CD8-positive, alpha-beta memory T cell (primary cell): ENCODE results near the gene PDZK1IP1. TPM values are rescaled to one million over a fixed set of nuclear protein-coding genes. Genes with fewer than 3 reads are reported as not detected.
A peak's percentile ranks its signal among the peaks of the same experiment; 100 is the strongest.

ENCODE experiments used
- CTCF ChIA-PET: fragments of 350-600 bp; sonication (Branson Sonifier 250); formaldehyde crosslinking; loops from one replicate; lab custom pipeline; 2021; ENCODE audit warnings: antibody characterized with exemption; lab: Charles Lee
- POLR2A ChIA-PET: fragments of 350-600 bp; sonication (Branson Sonifier 250); formaldehyde crosslinking; loops from one replicate; lab custom pipeline; 2021; ENCODE audit warnings: antibody characterized with exemption; lab: Charles Lee
- DNase-seq, 5 donors: peaks; one replicate each; pipeline versions ENCODE4 v3.0.0 to v3.0.0-alpha.2; 2020 to 2022; ENCODE audit warnings: mixed read lengths in 1 of 5
- H3K27ac ChIP-seq: one replicate; pipeline ENCODE4 v1.7.0; 2013; ENCODE audit warnings: low read depth, mild to moderate bottlenecking, low read length, moderate library complexity
- H3K27me3 ChIP-seq: 2 replicates; pipeline ENCODE4 v1.7.0; 2013; ENCODE audit warnings: low read length, mild to moderate bottlenecking; ENCODE audit not compliant: insufficient read depth, poor library complexity, severe bottlenecking
- H3K36me3 ChIP-seq: 2 replicates; pipeline ENCODE4 v1.7.0; 2013; ENCODE audit warnings: mild to moderate bottlenecking, low read length, moderate library complexity; ENCODE audit not compliant: insufficient read depth
- H3K4me1 ChIP-seq: 2 replicates; pipeline ENCODE4 v1.7.0; 2013; ENCODE audit warnings: mild to moderate bottlenecking, low read length, moderate library complexity; ENCODE audit not compliant: insufficient read depth
- H3K4me3 ChIP-seq: 2 replicates; pipeline ENCODE4 v1.7.0; 2013; ENCODE audit warnings: mild to moderate bottlenecking, low read length
- H3K9me3 ChIP-seq: 2 replicates; pipeline ENCODE4 v1.7.0; 2013; ENCODE audit warnings: mild to moderate bottlenecking, low read length
- H3K27ac Mint-ChIP-seq, 8 donors: one replicate each; pipeline ENCODE4 v1.8.0; 2020 to 2021; ENCODE audit warnings: mixed read lengths in 8 of 8, mild to moderate bottlenecking in 6 of 8, inconsistent platforms in 3 of 8, moderate library complexity in 3 of 8
- H3K27me3 Mint-ChIP-seq, 2 donors: one replicate each; pipeline ENCODE4 v1.8.0; 2020 to 2021; ENCODE audit warnings: mixed read lengths in 2 of 2, mild to moderate bottlenecking in 1 of 2, moderate library complexity in 1 of 2
- H3K36me3 Mint-ChIP-seq, 3 donors: one replicate each; pipeline ENCODE4 v1.8.0; 2020 to 2021; ENCODE audit warnings: mixed read lengths in 3 of 3, inconsistent platforms in 1 of 3, mild to moderate bottlenecking in 1 of 3
- H3K4me1 Mint-ChIP-seq, 3 donors: one replicate each; pipeline ENCODE4 v1.8.0; 2020 to 2021; ENCODE audit warnings: mixed read lengths in 3 of 3, inconsistent platforms in 1 of 3, mild to moderate bottlenecking in 1 of 3
- H3K4me3 Mint-ChIP-seq, 7 donors: one replicate each; pipeline ENCODE4 v1.8.0; 2020 to 2021; ENCODE audit warnings: mixed read lengths in 7 of 7, mild to moderate bottlenecking in 6 of 7, moderate library complexity in 4 of 7, inconsistent platforms in 2 of 7
- H3K9me3 Mint-ChIP-seq, 5 donors: one replicate each; pipeline ENCODE4 v1.8.0; 2020 to 2022; ENCODE audit warnings: mixed read lengths in 5 of 5, mild to moderate bottlenecking in 3 of 5, moderate library complexity in 2 of 5, inconsistent platforms in 1 of 5
- polyA plus RNA-seq: library from polyadenylated mRNA; unstranded; fragments of 300-500 nt; fragmentation: Illumina TruSeq; gene quantifications from one replicate; pipeline ENCODE4 v1.2.3, GENCODE V29; 2021
- total RNA-seq, 2 experiments: library from RNA; stranded (reverse); gene quantifications; one replicate each; pipeline ENCODE4 v1.2.3, GENCODE V29; 2021

The PDZK1IP1 gene
- total and polyA plus RNA-seq, 3 experiments from 2014 or later, result not detected

DNA sequence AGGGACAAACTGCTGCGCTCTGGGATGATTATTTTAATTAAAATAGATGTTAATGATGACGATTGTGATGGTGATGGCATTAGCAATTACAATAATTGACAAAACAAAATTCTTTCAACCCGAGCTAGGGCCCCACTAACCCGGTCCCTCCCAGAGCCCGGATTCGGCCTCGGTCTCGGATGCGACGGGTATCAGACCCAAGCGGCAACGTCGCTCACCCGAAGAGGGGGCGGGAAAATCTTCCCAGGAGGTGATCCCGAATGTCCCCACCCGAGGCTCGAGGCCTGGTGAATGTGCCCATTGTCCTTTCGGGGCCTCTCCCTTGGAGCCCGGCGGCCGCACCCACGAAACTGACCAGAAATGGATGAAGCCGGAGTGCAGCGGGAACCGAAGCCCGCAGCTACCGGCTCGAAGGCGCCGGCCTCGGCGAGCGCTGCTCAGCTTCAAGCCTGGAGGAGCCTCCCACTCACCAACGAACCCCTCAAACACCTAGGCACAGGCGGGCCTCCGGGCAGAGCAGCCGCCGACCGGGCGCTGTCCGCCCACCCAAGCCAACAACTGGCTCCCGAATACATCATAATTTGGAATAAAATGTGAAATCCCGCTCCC, 41.0 kb upstream of the PDZK1IP1 start:
- H3K36me3 ChIP-seq, result no peaks in the 10 kb centered on the region
- H3K4me3 ChIP-seq, result peak overlapping the region; percentile 45
- H3K36me3 Mint-ChIP-seq, result peaks cover 0 to 3% (median 0%) of the 10 kb centered on the region in 3 donors
- CTCF ChIA-PET, result no interaction called here
- peaks cover 63 to 85% of the 10 kb centered on the region in 2 donors for H3K27me3 Mint-ChIP-seq
- H3K4me1 Mint-ChIP-seq, result peaks cover 27 to 40% (median 39%) of the 10 kb centered on the region in 3 donors
- no peak for DNase-seq
- peak overlapping the region; percentile 85 for H3K27ac ChIP-seq
- H3K27ac Mint-ChIP-seq, result peak overlapping the region in 1 of 8 donors; percentile 52
- peaks cover 0 to 3% (median 0%) of the 10 kb centered on the region in 5 donors for H3K9me3 Mint-ChIP-seq
- POLR2A ChIA-PET, result no interaction called here
- peaks cover 24% of the 10 kb centered on the region for H3K4me1 ChIP-seq
- H3K4me3 Mint-ChIP-seq, result peak overlapping the region in 5 of 7 donors; percentile 56 to 87 (median 83)
- peaks cover 57% of the 10 kb centered on the region for H3K27me3 ChIP-seq
- H3K9me3 ChIP-seq, result no peaks in the 10 kb centered on the region

DNA sequence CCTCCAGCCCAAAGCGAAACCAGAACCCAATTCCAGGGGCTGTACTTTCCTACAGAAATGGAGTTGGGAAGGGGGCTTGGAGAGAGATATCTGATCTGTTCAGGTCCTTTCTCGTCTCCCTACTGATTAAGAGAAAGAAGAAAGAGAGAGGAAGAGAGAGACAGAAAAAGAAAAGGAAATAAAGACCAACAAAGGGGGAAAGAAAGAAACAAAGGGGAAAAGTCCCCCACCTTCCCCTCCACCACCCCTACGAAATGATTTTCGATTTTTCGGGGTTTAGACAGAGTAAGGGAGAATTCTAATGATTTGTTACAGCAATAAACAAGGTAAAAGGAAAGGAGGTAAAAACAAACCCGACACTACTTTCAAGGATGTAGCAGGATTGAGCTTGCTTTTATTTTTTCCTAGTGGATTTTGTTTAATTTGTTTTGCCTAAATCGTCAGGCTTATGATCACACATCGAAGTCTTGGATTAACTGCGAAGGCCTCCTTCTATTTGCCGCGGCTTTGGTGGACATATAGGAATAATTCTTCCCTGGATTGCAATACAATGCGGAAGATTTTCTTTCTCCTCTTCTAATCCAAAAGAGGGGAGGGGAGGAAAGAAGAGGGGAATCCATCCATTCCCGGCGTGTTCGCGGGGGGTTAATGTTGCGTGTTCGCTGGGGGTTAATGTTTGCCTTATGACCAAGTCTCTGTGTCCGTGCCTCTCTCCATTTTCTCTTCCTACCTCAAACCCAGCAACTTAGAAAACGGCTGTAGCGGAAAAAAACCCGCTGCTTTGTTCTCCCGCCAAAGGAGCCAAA, 40.3 kb upstream of the PDZK1IP1 start:
- peak overlapping the region; percentile 85 for H3K27ac ChIP-seq
- Mint-ChIP-seq H3K27ac (peak overlapping the region in 2 of 8 donors; percentile 52 to 82), H3K9me3 (peaks cover 0 to 3% (median 0%) of the 10 kb centered on the region in 5 donors), H3K27me3 (peaks cover 63 to 84% of the 10 kb centered on the region in 2 donors), H3K36me3 (peaks cover 0 to 3% (median 0%) of the 10 kb centered on the region in 3 donors), H3K4me3 (peak overlapping the region; percentile 3 to 83 (median 48)), H3K4me1 (peaks cover 27 to 42% (median 40%) of the 10 kb centered on the region in 3 donors)
- no peak for DNase-seq
- peak overlapping the region; percentile 45 for H3K4me3 ChIP-seq
- ChIA-PET CTCF (no interaction called here), POLR2A (no interaction called here)
- H3K27me3 ChIP-seq, result peaks cover 57% of the 10 kb centered on the region
- no peaks in the 10 kb centered on the region for H3K9me3 ChIP-seq
- no peaks in the 10 kb centered on the region for H3K36me3 ChIP-seq
- H3K4me1 ChIP-seq, result peaks cover 24% of the 10 kb centered on the region

DNA sequence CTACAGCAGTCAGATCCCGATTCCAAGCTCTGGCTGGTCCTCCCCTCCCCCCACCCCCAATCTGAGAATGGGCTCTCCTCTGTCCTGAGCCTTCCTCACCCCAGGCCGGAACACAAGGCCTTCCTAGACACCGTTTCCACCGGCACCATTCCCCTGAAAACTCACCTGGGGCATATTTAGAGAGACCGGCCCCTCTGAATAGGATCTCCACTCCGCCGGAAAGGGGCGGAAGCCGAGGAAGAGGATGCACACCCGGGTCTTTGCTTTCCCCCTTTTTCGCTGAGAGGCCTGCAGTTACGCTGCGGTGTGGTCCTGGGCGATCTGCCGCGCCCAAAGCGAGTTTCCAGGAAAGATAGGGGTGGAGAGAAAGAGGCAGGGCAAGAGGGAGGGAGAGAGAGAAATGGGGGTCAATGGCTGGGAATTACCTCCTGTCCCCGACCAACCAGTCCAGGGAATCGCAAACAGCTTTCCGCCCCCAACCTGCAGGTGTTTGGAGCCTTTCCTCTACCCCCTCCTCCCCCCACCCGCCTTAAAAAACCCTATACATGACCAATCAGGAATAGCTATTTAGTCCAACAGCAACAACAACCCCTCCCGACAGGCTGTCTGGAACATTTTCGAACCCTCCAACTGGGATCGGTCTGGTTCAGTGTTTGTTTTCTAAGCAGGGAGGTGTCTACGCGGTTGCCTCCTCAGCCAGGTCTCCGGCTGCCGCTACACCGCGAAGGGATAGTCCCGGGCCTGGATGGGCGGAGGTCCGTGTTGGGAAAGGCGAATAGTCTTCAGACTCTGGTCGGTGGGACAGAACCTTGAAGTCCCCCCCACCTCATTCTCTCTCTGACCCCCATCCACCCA, 39.4 kb upstream of the PDZK1IP1 start:
- ChIA-PET POLR2A (no interaction called here), CTCF (interaction anchor here (1.5 kb wide), 1 partner anchor 9 kb away, joined by 4 read pairs; no protein-coding TSS in a partner anchor)
- H3K9me3 ChIP-seq, result no peaks in the 10 kb centered on the region
- H3K36me3 ChIP-seq, result no peaks in the 10 kb centered on the region
- peak overlapping the region; percentile 85 for H3K27ac ChIP-seq
- Mint-ChIP-seq H3K36me3 (peaks cover 0 to 3% (median 0%) of the 10 kb centered on the region in 3 donors), H3K9me3 (peaks cover 0 to 3% (median 0%) of the 10 kb centered on the region in 5 donors), H3K4me1 (peaks cover 27 to 42% (median 40%) of the 10 kb centered on the region in 3 donors), H3K4me3 (peak overlapping the region in 4 of 7 donors; percentile 20 to 48 (median 36)), H3K27ac (no peak overlapping the region), H3K27me3 (peaks cover 56 to 78% of the 10 kb centered on the region in 2 donors)
- H3K4me3 ChIP-seq, result no peak overlapping the region
- peaks cover 65% of the 10 kb centered on the region for H3K27me3 ChIP-seq
- peaks cover 24% of the 10 kb centered on the region for H3K4me1 ChIP-seq
- DNase-seq, result no peak

DNA sequence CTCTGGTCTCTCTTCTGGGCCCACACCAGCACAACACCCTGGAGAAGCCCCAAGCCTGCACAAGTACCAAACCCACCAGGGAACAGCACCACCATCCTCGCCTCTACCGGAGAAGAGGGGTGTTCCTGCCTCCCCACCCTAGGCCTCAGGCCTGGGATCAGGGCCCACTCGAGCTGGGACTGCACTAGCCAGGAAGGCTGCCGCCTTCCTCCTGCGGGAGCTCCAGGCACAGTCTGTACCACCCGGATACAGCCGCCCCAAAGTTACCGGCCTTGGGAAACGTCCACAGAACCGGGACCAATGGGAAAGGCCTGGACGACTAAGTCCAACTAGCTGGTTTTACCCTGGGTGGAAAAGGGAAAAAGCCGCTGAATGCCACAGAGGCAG, 38.8 kb upstream of the PDZK1IP1 start:
- H3K27ac ChIP-seq, result peak overlapping the region; percentile 85
- Mint-ChIP-seq H3K4me1 (peaks cover 27 to 42% (median 40%) of the 10 kb centered on the region in 3 donors), H3K4me3 (no peak overlapping the region), H3K36me3 (peaks cover 0 to 3% (median 0%) of the 10 kb centered on the region in 3 donors), H3K27ac (peak overlapping the region in 1 of 8 donors; percentile 34), H3K9me3 (peaks cover 0 to 3% (median 0%) of the 10 kb centered on the region in 5 donors), H3K27me3 (peaks cover 55 to 72% of the 10 kb centered on the region in 2 donors)
- POLR2A ChIA-PET, result no interaction called here
- no peak overlapping the region for H3K4me3 ChIP-seq
- no peak for DNase-seq
- peaks cover 24% of the 10 kb centered on the region for H3K4me1 ChIP-seq
- no peaks in the 10 kb centered on the region for H3K36me3 ChIP-seq
- peaks cover 68% of the 10 kb centered on the region for H3K27me3 ChIP-seq
- H3K9me3 ChIP-seq, result no peaks in the 10 kb centered on the region
- CTCF ChIA-PET, result interaction anchor here (1.5 kb wide), 2 partner anchors 9 to 35 kb away, joined by 4 read pairs; no protein-coding TSS in a partner anchor

DNA sequence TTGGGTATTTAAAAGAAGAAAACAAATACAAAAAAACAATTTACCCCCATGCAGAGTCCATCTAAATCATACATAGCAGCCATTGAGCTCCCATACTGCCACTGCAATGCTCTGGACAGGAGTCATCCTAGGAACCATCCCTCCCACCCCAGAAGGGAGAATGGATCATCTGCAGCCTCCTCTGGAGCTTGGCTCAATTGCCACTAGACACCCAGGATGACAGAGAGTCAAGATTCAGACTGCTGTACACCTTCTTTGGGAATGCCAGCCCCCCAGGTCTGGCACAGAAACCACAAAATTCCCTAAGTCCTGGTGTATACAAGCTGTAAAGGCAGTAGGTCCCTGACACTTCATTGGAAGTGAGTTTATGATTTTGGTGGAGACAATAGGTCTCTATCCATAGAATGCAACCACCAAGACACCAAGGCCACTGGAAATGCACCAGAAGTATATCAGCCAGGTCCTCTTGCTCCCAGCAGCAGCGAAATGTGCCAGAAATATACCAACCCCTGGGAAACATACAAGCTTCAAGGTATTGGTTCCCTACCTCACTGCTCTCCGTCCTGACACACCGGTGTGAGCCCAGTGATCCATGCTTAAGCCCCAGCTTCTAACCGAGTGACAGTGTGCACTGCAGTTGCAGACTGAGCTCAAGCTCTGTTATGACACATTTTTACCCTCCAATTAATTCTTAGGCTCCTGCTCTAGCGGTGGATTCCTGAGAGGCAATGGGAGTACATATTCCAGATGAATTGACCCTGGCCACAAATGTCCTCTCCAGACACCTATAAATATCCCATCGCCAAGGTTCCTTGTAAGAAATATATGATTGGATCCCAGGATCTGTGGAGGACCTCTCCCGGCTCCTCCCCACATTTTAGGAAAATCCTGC, 37.8 kb upstream of the PDZK1IP1 start:
- no peak overlapping the region for H3K27ac Mint-ChIP-seq
- H3K4me3 Mint-ChIP-seq, result no peak overlapping the region
- H3K27me3 Mint-ChIP-seq, result peaks cover 46 to 62% of the 10 kb centered on the region in 2 donors
- ChIA-PET CTCF (interaction anchor here (1.5 kb wide), 2 partner anchors 10 to 34 kb away, joined by 4 read pairs; no protein-coding TSS in a partner anchor), POLR2A (no interaction called here)
- peaks cover 0 to 3% (median 0%) of the 10 kb centered on the region in 3 donors for H3K36me3 Mint-ChIP-seq
- Histone ChIP-seq H3K4me1 (peaks cover 24% of the 10 kb centered on the region), H3K27me3 (peaks cover 60% of the 10 kb centered on the region), H3K36me3 (no peaks in the 10 kb centered on the region), H3K27ac (peak overlapping the region; percentile 85), H3K9me3 (no peaks in the 10 kb centered on the region), H3K4me3 (peak overlapping the region; percentile 8)
- DNase-seq, result no peak
- peaks cover 0 to 3% (median 0%) of the 10 kb centered on the region in 5 donors for H3K9me3 Mint-ChIP-seq
- H3K4me1 Mint-ChIP-seq, result peaks cover 26 to 38% (median 35%) of the 10 kb centered on the region in 3 donors

DNA sequence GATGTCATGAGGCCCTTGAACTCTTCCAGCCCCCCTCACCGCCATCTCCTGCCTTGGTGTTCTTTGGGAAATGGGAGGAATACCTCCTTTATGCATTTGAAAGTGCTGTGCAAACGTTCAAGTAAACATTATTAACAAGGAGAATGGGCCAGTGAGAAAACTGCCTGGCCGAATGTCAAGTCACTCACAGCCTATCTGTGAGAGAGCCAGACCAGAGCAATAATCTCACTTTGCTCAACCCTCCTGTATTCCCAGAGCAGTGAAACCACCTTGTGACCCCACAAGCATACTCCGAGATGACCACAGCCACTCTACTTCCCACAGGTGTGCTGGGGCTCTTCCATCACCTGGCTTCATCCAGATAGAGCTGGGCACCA, 37.0 kb upstream of the PDZK1IP1 start:
- no peaks in the 10 kb centered on the region for H3K36me3 ChIP-seq
- H3K4me3 ChIP-seq, result no peak overlapping the region
- Mint-ChIP-seq H3K36me3 (peaks cover 0 to 3% (median 0%) of the 10 kb centered on the region in 3 donors), H3K9me3 (peaks cover 0 to 3% (median 0%) of the 10 kb centered on the region in 5 donors), H3K27ac (no peak overlapping the region), H3K4me1 (peaks cover 23 to 33% (median 30%) of the 10 kb centered on the region in 3 donors), H3K4me3 (no peak overlapping the region), H3K27me3 (peaks cover 43 to 56% of the 10 kb centered on the region in 2 donors)
- no peaks in the 10 kb centered on the region for H3K9me3 ChIP-seq
- peaks cover 24% of the 10 kb centered on the region for H3K4me1 ChIP-seq
- no peak overlapping the region for H3K27ac ChIP-seq
- ChIA-PET CTCF (no interaction called here), POLR2A (no interaction called here)
- no peak for DNase-seq
- H3K27me3 ChIP-seq, result peaks cover 56% of the 10 kb centered on the region
